A673 (cell line): ENCODE data around the gene TEAD1. TPM values are rescaled to one million over a fixed set of nuclear protein-coding genes. Genes with fewer than 3 reads are reported as not detected.

Experiments used
- BruUV-seq: library from RNA; stranded (reverse); fragments of 400-500 nt; replicated peaks from 2 replicates; lab custom pipeline; 2021; lab: Mats Ljungman, UMichigan
- CTCF ChIA-PET: fragments of 300-600 bp; sonication (Branson Sonifier 250); formaldehyde crosslinking; loops from one replicate; lab custom pipeline; 2022; ENCODE audit warnings: antibody characterized with exemption; lab: Charles Lee
- POLR2A ChIA-PET: fragments of 300-600 bp; sonication (Branson Sonifier 250); formaldehyde crosslinking; loops from one replicate; lab custom pipeline; 2022; ENCODE audit warnings: antibody characterized with exemption; ENCODE audit not compliant: low non-redundant PET; lab: Charles Lee
- DNase-seq: peaks from one replicate; pipeline ENCODE4 v3.0.0-alpha.2; 2015; ENCODE audit warnings: low spot score
- H3K27ac ChIP-seq: fragments of 200-600 bp; sonication (generic); 2 replicates; pipeline ENCODE4 v1.5.1; 2016; ENCODE audit warnings: mixed run types, low read depth, mild to moderate bottlenecking, mixed read lengths, antibody characterized with exemption, low read length; ENCODE audit not compliant: poor library complexity, severe bottlenecking
- H3K27me3 ChIP-seq: fragments of 200-600 bp; sonication (generic); replicated peaks from 2 replicates; pipeline ENCODE4 v1.6.1; 2017; ENCODE audit warnings: mixed run types, low read depth, mild to moderate bottlenecking, mixed read lengths, antibody characterized with exemption, low read length; ENCODE audit not compliant: insufficient read depth, poor library complexity
- H3K36me3 ChIP-seq: fragments of 200-600 bp; sonication (generic); 2 replicates; pipeline ENCODE4 v1.6.1; 2016; ENCODE audit warnings: mixed run types, mild to moderate bottlenecking, mixed read lengths, antibody characterized with exemption, low read length; ENCODE audit not compliant: insufficient read depth, poor library complexity, severe bottlenecking
- H3K4me1 ChIP-seq: fragments of 200-600 bp; sonication (generic); 2 replicates; pipeline ENCODE4 v1.6.1; 2017; ENCODE audit warnings: mixed run types, mild to moderate bottlenecking, mixed read lengths, antibody characterized with exemption, low read length; ENCODE audit not compliant: insufficient read depth, poor library complexity, severe bottlenecking
- H3K4me3 ChIP-seq: fragments of 200-600 bp; sonication (generic); 2 replicates; pipeline ENCODE4 v1.5.1; 2016; ENCODE audit warnings: low read depth, mixed run types, mild to moderate bottlenecking, mixed read lengths, low read length; ENCODE audit not compliant: poor library complexity, severe bottlenecking
- H3K9me3 ChIP-seq: fragments of 200-600 bp; sonication (generic); 2 replicates; pipeline ENCODE4 v1.6.1; 2016; ENCODE audit warnings: mixed run types, low read depth, mild to moderate bottlenecking, mixed read lengths, antibody characterized with exemption, low read length; ENCODE audit not compliant: poor library complexity, severe bottlenecking
- EZH2 ChIP-seq: fragments of 200-600 bp; sonication (generic); IDR thresholded peaks from 2 replicates; pipeline ENCODE4 v1.6.1; 2017; ENCODE audit warnings: borderline replicate concordance, low read depth, mild to moderate bottlenecking, mixed read lengths, antibody characterized with exemption, low read length; ENCODE audit not compliant: poor library complexity, severe bottlenecking
- intact Hi-C: fragments of 100-400 bp; cut with micrococcal nuclease; formaldehyde crosslinking; loops from one replicate; pipeline ENCODE4 v1.10.0; 2022; ENCODE audit not compliant: unreplicated experiment
- total RNA-seq: library from RNA; stranded (reverse); gene quantifications from 2 replicates; pipeline ENCODE4 v1.2.3, GENCODE V29; 2021
- TF ChIP-seq, protein P1 (sequence below): fragments of 300-800, 200-600 bp; sonication (generic); conservative IDR thresholded peaks from 2 replicates; pipeline ENCODE4 v1.5.1; 2017; ENCODE audit warnings: low read depth, mild to moderate bottlenecking, antibody characterized with exemption, low read length, moderate library complexity, mixed read lengths

TEAD1 gene
- total RNA-seq, 1 experiment from 2014 or later, result 81.8 TPM

- CTCF ChIA-PET, result no interaction called here
- no peak overlapping the region for H3K27ac ChIP-seq
- intact Hi-C loops, result no loop called here
- POLR2A ChIA-PET, result no interaction called here
- H3K4me1 ChIP-seq, result peaks cover 25% of the 10 kb centered on the region
- no peaks in the 10 kb centered on the region for H3K9me3 ChIP-seq
- DNase-seq, result no peak
- no peaks in the 10 kb centered on the region for H3K36me3 ChIP-seq
- no TSS peak for BruUV-seq
- no peak overlapping the region for H3K4me3 ChIP-seq
- TF ChIP-seq, protein P1, sequence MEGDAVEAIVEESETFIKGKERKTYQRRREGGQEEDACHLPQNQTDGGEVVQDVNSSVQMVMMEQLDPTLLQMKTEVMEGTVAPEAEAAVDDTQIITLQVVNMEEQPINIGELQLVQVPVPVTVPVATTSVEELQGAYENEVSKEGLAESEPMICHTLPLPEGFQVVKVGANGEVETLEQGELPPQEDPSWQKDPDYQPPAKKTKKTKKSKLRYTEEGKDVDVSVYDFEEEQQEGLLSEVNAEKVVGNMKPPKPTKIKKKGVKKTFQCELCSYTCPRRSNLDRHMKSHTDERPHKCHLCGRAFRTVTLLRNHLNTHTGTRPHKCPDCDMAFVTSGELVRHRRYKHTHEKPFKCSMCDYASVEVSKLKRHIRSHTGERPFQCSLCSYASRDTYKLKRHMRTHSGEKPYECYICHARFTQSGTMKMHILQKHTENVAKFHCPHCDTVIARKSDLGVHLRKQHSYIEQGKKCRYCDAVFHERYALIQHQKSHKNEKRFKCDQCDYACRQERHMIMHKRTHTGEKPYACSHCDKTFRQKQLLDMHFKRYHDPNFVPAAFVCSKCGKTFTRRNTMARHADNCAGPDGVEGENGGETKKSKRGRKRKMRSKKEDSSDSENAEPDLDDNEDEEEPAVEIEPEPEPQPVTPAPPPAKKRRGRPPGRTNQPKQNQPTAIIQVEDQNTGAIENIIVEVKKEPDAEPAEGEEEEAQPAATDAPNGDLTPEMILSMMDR, result no peak
- TF ChIP-seq EZH2, result no peak
- H3K27me3 ChIP-seq, result no peaks in the 10 kb centered on the region
These were observed 31.7 kb downstream of the TEAD1 start for GRCh38 chr11:12705874-12706273.

DNA sequence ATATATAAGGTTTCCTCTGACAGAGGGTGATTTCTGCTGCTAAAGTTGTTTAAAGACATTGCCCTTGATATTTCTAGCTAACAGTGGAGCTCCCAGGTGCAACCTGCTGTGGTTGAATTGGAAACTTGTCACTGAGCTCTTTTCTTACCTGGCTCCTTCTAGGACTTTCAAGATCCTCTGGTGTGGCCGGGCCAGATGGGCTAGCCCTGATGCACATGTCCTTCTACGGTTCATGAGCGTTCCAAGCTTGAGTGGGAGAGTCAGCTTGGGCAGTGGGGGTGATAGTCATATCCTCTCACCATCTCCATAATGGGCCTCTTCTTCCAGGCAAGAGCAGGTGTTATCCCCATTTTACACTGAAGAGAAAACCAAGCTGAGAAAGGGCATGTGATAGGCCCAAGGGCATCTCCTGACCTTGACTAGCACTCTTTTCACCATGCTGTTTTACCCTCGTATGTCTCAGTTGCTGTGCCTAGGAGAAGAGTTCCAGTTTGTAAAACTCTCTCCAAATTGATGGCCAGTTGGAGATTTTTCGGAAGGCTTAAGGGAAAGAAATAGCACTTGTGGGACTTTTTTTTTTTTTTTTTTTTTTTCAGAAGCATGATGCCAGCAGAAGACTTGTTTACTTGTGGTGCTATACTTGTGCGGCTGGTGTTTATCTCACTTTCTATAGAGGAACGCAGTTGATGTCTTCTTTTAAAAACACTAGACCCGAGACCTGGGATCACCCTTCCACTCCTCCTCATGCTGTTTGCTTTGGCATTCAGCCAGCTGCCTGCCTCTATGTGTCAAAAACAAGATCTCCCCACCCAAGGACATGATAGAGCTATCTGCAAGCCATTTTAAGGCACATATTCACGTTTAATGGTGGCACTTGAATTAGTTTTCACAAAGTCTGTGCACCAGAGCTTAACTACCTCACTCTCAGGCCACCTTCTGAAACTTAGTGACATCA is 32.6 kb downstream of the TEAD1 start:
- H3K4me1 ChIP-seq, result peaks cover 20% of the 10 kb centered on the region
- H3K9me3 ChIP-seq, result no peaks in the 10 kb centered on the region
- no TSS peak for BruUV-seq
- H3K27ac ChIP-seq, result no peak overlapping the region
- TF ChIP-seq EZH2, result no peak
- TF ChIP-seq, protein P1, result no peak
- ChIA-PET CTCF (no interaction called here), POLR2A (interaction anchor here (0.6 kb wide), 1 partner anchor 993 kb away, joined by 3 read pairs; no protein-coding TSS in a partner anchor)
- intact Hi-C loops, result no loop called here
- H3K27me3 ChIP-seq, result no peaks in the 10 kb centered on the region
- H3K36me3 ChIP-seq, result no peaks in the 10 kb centered on the region
- no peak for DNase-seq
- no peak overlapping the region for H3K4me3 ChIP-seq

DNA sequence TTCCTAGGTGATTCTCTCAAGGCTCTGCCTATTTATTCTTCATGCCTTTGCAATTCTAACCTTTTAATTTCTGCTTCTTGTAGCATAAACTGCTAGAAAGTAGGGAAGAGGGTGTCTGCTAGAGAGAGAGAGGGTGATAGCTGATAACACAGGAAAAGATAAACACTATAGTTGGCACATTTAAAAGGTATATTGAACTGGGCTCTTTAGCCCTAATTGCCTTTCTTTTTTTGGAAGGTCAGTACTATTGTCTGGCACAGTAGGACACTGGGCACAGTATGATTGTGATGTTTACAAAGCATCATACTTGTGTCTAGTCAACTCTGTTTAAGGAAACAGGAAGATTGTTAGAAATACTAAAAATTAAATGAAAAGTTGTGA is 33.3 kb downstream of the TEAD1 start:
- BruUV-seq, result no TSS peak
- Histone ChIP-seq H3K4me3 (no peak overlapping the region), H3K4me1 (peaks cover 20% of the 10 kb centered on the region), H3K36me3 (no peaks in the 10 kb centered on the region), H3K27ac (no peak overlapping the region), H3K27me3 (no peaks in the 10 kb centered on the region), H3K9me3 (no peaks in the 10 kb centered on the region)
- intact Hi-C loops, result no loop called here
- TF ChIP-seq, protein P1, result no peak
- TF ChIP-seq EZH2, result no peak
- ChIA-PET CTCF (no interaction called here), POLR2A (interaction anchor here (0.6 kb wide), 1 partner anchor 994 kb away, joined by 3 read pairs; no protein-coding TSS in a partner anchor)
- no peak for DNase-seq
